GM12891 (cell line): Measurements from ENCODE around the gene PPP1R1B.

ENCODE experiments used
- POLR2A ChIP-seq: IDR thresholded peaks from 2 replicates; pipeline ENCODE4 v1.6.1; 2011; ENCODE audit warnings: low read depth, low read length, control low read depth
- POLR2AphosphoS5 ChIP-seq: IDR thresholded peaks from 2 replicates; pipeline ENCODE4 v1.6.1; 2011; ENCODE audit warnings: low read depth, low read length, control low read depth

DNA sequence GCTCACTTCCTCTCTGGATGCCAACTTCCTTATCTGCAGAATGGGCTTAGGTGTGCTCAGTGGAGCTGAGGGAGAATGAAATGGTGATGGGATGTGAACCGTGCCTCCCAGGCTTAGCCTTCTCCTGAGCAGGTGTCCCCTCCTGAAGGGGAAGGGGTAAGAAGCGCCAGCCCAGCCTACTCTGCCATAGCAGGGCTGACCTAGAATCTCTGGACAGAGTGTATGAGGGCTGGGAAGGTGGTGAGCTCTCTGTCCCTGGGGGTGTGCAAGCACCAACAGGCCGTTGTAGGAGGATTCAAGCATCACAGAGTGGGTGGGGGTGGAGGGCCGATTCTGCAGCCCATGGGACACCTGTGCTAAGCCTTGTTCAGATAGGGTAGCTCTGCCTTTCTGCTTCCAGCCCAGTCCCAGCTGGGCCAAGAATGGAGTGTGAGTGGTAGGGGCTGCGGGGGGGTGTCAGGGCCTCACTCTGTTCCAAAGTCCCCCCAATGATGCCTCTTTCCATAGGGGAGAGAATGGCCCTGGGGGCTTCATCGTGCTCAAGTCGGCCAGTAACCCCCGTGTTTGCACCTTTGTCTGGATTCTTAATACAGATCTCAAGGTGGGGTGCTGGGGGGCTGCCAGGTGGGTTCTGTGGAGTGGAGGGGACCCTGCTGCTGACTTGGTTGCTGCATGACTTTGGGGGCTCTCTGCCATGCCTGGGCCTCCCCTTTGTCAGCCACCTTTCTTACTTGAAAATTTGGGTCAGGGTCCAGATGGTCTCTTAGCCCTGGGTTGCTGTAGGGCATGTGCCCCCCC lies 35.2 kb downstream of the PPP1R1B start:
- TF ChIP-seq POLR2A = no peak
- no peak for TF ChIP-seq POLR2AphosphoS5
